ENCODE data around the gene KRT1.

DNA sequence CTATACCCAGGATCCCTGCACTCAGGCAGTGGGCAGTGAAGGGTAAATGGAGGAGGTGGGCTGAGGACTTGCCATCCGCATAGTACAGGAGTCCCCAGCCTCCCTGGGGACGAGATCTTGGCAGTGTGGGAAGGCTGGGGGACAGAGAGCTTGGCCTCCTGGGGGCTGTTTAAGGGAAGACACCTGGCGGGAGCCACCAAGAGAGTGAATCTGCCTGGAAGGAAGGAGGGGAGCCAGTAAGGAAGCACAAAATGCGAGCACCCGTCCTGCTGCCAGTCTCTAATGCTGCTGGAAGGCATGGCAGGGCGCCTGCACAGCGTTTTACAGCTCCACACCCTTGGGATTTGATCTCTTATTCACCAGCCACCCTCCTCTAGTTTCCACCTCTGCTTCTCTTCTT is 20.8 kb downstream of the KRT1 start:
- TF ChIP-seq POLR2A (IDR thresholded peaks at IDR 0.05; ENCODE audit: low read depth, low read length) (no peak), POLR2AphosphoS5 (IDR thresholded peaks at IDR 0.05; ENCODE audit: low read depth, low read length) (no peak), TAF1 (IDR thresholded peaks at IDR 0.05; ENCODE audit: borderline replicate concordance, low read depth, low read length) (no peak)
